Fibroblast of lung (primary cell): Measurements from ENCODE around the gene XRCC3. TPM values are rescaled to one million over a fixed set of nuclear protein-coding genes. Genes with fewer than 3 reads are reported as not detected.

Experiments used
- DNase-seq, 2 donors: peaks; one replicate each; pipeline versions ENCODE4 v3.0.0 to v3.0.0-alpha.2; 2010; ENCODE audit warnings: low read depth in 2 of 2
- H2AFZ ChIP-seq: 2 replicates; pipeline ENCODE4 v1.5.1; 2012; ENCODE audit warnings: low read length, control low read depth, inconsistent platforms
- H3K27ac ChIP-seq: 2 replicates; pipeline ENCODE4 v1.5.1; 2011; ENCODE audit warnings: low read length, control low read depth; ENCODE audit not compliant: insufficient read depth
- H3K27me3 ChIP-seq: 2 replicates; pipeline ENCODE4 v1.5.1; 2011; ENCODE audit warnings: mild to moderate bottlenecking, low read length; ENCODE audit not compliant: control insufficient read depth, insufficient read depth
- H3K36me3 ChIP-seq: 2 replicates; pipeline ENCODE4 v1.5.1; 2011; ENCODE audit warnings: low read length; ENCODE audit not compliant: control insufficient read depth, insufficient read depth
- H3K4me1 ChIP-seq: 2 replicates; pipeline ENCODE4 v1.5.1; 2011; ENCODE audit warnings: low read length; ENCODE audit not compliant: control insufficient read depth, insufficient read depth; ENCODE audit errors: extremely low read depth
- H3K4me2 ChIP-seq: 2 replicates; pipeline ENCODE4 v1.5.1; 2011; ENCODE audit warnings: low read length, control low read depth; ENCODE audit not compliant: insufficient read depth; ENCODE audit errors: extremely low read depth
- H3K4me3 ChIP-seq, 4 experiments: fragments of 200-600 bp in 1 of 4; sonication (generic) in 1 of 4; replicated peaks in 1 of 4; 2 replicates each; pipeline ENCODE4 v1.5.1; 2011 to 2016; ENCODE audit warnings: low read length in 4 of 4, low read depth in 3 of 4, mild to moderate bottlenecking in 3 of 4, control low read depth in 2 of 4, inconsistent platforms in 1 of 4, mixed read lengths in 1 of 4; ENCODE audit not compliant: insufficient read depth in 1 of 4; ENCODE audit errors: control extremely low read depth in 1 of 4
- H3K79me2 ChIP-seq: 2 replicates; pipeline ENCODE4 v1.5.1; 2012; ENCODE audit warnings: mild to moderate bottlenecking, low read length, inconsistent platforms; ENCODE audit not compliant: control insufficient read depth, insufficient read depth
- H3K9ac ChIP-seq: 2 replicates; pipeline ENCODE4 v1.5.1; 2011; ENCODE audit warnings: mild to moderate bottlenecking, low read length, control low read depth; ENCODE audit not compliant: insufficient read depth
- H3K9me3 ChIP-seq: 2 replicates; pipeline ENCODE4 v1.5.1; 2012; ENCODE audit warnings: low read depth, low read length; ENCODE audit not compliant: control insufficient read depth, insufficient read depth
- H4K20me1 ChIP-seq: 2 replicates; pipeline ENCODE4 v1.5.1; 2011; ENCODE audit warnings: low read length; ENCODE audit not compliant: control insufficient read depth, insufficient read depth; ENCODE audit errors: extremely low read depth
- EZH2 ChIP-seq: IDR thresholded peaks from 2 replicates; pipeline ENCODE4 v1.5.1; 2012; ENCODE audit warnings: low read length, control low read depth, mild to moderate bottlenecking; ENCODE audit errors: missing control alignments
- polyA plus RNA-seq, 2 donors: library from polyadenylated mRNA; depleted of rRNA in 1 of 2; stranded (reverse) in 1 of 2; unstranded in 1 of 2; fragments of >200 nt; gene quantifications; 2 replicates each; pipeline ENCODE4 v1.2.1, GENCODE V29; 2011 to 2012; ENCODE audit warnings: missing spikeins in 1 of 2
- total RNA-seq: library from RNA; depleted of rRNA; stranded (reverse); fragments of >200 nt; gene quantifications from 2 replicates; pipeline ENCODE4 v1.2.1, GENCODE V29; 2014
- TF ChIP-seq, protein P1 (sequence below), 2 donors: IDR thresholded peaks in 1 of 2; conservative IDR thresholded peaks in 1 of 2; 1 replicate in 1 of 2; 2 replicates in 1 of 2; pipeline ENCODE4 v1.5.1; 2011 to 2012; ENCODE audit warnings: low read length in 2 of 2, control low read depth in 1 of 2, inconsistent platforms in 1 of 2, low read depth in 1 of 2, mild to moderate bottlenecking in 1 of 2

Gene XRCC3
- total and polyA plus RNA-seq, 2 donors (not counting 1 experiment from before 2014, with no cell fraction given), result 4.9 to 9.2 TPM

GRCh38 chr14:103680491-103681231, 34.6 kb downstream of the XRCC3 start:
- Histone ChIP-seq H3K79me2 (peaks cover 31% of the 10 kb centered on the region), H3K36me3 (peaks cover 29% of the 10 kb centered on the region)

DNA sequence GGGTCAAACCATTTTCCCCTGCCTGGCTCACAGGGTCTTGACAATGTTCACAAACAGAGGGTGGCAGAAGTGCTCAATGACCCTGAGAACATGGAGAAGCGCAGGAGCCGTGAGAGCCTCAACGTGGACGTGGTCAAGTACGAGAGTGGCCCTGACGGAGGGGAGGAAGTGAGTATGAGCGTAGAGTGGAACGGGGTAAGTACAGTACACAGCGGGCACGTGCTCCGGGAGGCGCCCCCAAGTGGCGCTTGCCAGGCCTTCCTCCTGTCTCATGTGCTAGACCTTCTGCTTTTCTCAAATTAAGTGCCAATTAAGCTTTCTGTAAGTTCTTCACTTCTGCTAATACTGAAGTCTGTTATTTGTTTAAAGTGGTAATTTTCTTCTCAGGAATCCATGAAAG, 35.9 kb downstream of the XRCC3 start:
- no peak for TF ChIP-seq EZH2
- TF ChIP-seq, protein P1, sequence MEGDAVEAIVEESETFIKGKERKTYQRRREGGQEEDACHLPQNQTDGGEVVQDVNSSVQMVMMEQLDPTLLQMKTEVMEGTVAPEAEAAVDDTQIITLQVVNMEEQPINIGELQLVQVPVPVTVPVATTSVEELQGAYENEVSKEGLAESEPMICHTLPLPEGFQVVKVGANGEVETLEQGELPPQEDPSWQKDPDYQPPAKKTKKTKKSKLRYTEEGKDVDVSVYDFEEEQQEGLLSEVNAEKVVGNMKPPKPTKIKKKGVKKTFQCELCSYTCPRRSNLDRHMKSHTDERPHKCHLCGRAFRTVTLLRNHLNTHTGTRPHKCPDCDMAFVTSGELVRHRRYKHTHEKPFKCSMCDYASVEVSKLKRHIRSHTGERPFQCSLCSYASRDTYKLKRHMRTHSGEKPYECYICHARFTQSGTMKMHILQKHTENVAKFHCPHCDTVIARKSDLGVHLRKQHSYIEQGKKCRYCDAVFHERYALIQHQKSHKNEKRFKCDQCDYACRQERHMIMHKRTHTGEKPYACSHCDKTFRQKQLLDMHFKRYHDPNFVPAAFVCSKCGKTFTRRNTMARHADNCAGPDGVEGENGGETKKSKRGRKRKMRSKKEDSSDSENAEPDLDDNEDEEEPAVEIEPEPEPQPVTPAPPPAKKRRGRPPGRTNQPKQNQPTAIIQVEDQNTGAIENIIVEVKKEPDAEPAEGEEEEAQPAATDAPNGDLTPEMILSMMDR (conservative IDR thresholded peaks at IDR 0.05 in 1 of 2, IDR thresholded peaks at IDR 0.05 in 1 of 2; ENCODE audit: low read depth in 1 of 2, low read length in 2 of 2), result peak; percentile 39 to 53
- Histone ChIP-seq H2AFZ (no peak overlapping the region), H3K4me2 (no peak overlapping the region), H4K20me1 (no peaks in the 10 kb centered on the region), H3K27me3 (no peaks in the 10 kb centered on the region), H3K4me3 (no peak overlapping the region), H3K79me2 (peaks cover 22% of the 10 kb centered on the region), H3K4me1 (peaks cover 3% of the 10 kb centered on the region), H3K36me3 (peaks cover 27% of the 10 kb centered on the region), H3K9me3 (no peaks in the 10 kb centered on the region), H3K9ac (no peak overlapping the region), H3K27ac (peak overlapping the region; percentile 11)
- peak in 1 of 2 donors; percentile 31 for DNase-seq

More at GRCh38 chr14:103680491-103681231, 34.6 kb downstream of the XRCC3 start:
- Histone ChIP-seq H2AFZ (no peak overlapping the region), H3K4me3 (no peak overlapping the region), H3K4me1 (peaks cover 3% of the 10 kb centered on the region), H3K27me3 (no peaks in the 10 kb centered on the region), H3K9ac (no peak overlapping the region), H3K4me2 (no peak overlapping the region), H3K9me3 (no peaks in the 10 kb centered on the region), H4K20me1 (no peaks in the 10 kb centered on the region), H3K27ac (no peak overlapping the region)
- TF ChIP-seq, protein P1 (conservative IDR thresholded peaks at IDR 0.05 in 1 of 2, IDR thresholded peaks at IDR 0.05 in 1 of 2; ENCODE audit: low read depth in 1 of 2, low read length in 2 of 2), result no peak
- no peak for TF ChIP-seq EZH2
- DNase-seq, result no peak

GRCh38 chr14:103676881-103677675, 38.2 kb downstream of the XRCC3 start:
- Histone ChIP-seq H3K36me3 (peaks cover 24% of the 10 kb centered on the region), H3K4me1 (peaks cover 3% of the 10 kb centered on the region), H3K9me3 (no peaks in the 10 kb centered on the region), H2AFZ (no peak overlapping the region), H4K20me1 (no peaks in the 10 kb centered on the region), H3K4me2 (no peak overlapping the region), H3K4me3 (no peak overlapping the region), H3K27ac (no peak overlapping the region), H3K9ac (no peak overlapping the region), H3K27me3 (no peaks in the 10 kb centered on the region), H3K79me2 (peaks cover 14% of the 10 kb centered on the region)
- no peak for DNase-seq
- TF ChIP-seq, protein P1 (conservative IDR thresholded peaks at IDR 0.05 in 1 of 2, IDR thresholded peaks at IDR 0.05 in 1 of 2; ENCODE audit: low read depth in 1 of 2, low read length in 2 of 2), result no peak
- no peak for TF ChIP-seq EZH2
